ACHN (cell line): ENCODE measurements around the gene CAMK1G.

Experiments used
- DNase-seq: peaks from one replicate; pipeline ENCODE4 v3.0.0-alpha.2; 2015
- in situ Hi-C: cut with HindIII; loops from 2 replicates; pipeline ENCODE4 v1.10.0; 2017; ENCODE audit warnings: low sequenced_read_pairs, low pct_ligation_motif_present, low pct_unique_long_range_greater_than_20kb

The CAMK1G gene

GRCh38 chr1:209625791-209626285 is 42.3 kb downstream of the CAMK1G start:
- DNase-seq, result no peak
- in situ Hi-C loops, result no loop called here

- in situ Hi-C loops, result no loop called here
Observed at GRCh38 chr1:209626346-209627026, 43.0 kb downstream of the CAMK1G start.

GRCh38 chr1:209627027-209627731 is 43.7 kb downstream of the CAMK1G start:
- in situ Hi-C loops, result no loop called here
- DNase-seq, result no peak

More at GRCh38 chr1:209626346-209627026, 43.0 kb downstream of the CAMK1G start:
- no peak for DNase-seq

- peak; percentile 81 for DNase-seq
Observed at GRCh38 chr1:209627732-209628196, 44.2 kb downstream of the CAMK1G start.

GRCh38 chr1:209628618-209629299 is 45.2 kb downstream of the CAMK1G start:
- no peak for DNase-seq
- in situ Hi-C loops, result no loop called here

More at GRCh38 chr1:209627732-209628196, 44.2 kb downstream of the CAMK1G start:
- in situ Hi-C loops, result no loop called here

- in situ Hi-C loops, result no loop called here
- no peak for DNase-seq
Observed at GRCh38 chr1:209629621-209630382, 46.3 kb downstream of the CAMK1G start.

GRCh38 chr1:209630383-209631225 is 47.1 kb downstream of the CAMK1G start:
- no peak for DNase-seq
- in situ Hi-C loops, result no loop called here

GRCh38 chr1:209633335-209633997 is 50.0 kb downstream of the CAMK1G start:
- DNase-seq, result peak; percentile 57

GRCh38 chr1:209634005-209634737 is 50.7 kb downstream of the CAMK1G start:
- no peak for DNase-seq
- in situ Hi-C loops, result no loop called here

More at GRCh38 chr1:209633335-209633997, 50.0 kb downstream of the CAMK1G start:
- in situ Hi-C loops, result no loop called here

GRCh38 chr1:209635850-209636249 is 52.3 kb downstream of the CAMK1G start:
- in situ Hi-C loops, result no loop called here
- no peak for DNase-seq

- no peak for DNase-seq
Observed at GRCh38 chr1:209641832-209642172, 58.3 kb downstream of the CAMK1G start.

GRCh38 chr1:209642816-209643215 is 59.3 kb downstream of the CAMK1G start:
- no peak for DNase-seq
- in situ Hi-C loops, result no loop called here

More at GRCh38 chr1:209641832-209642172, 58.3 kb downstream of the CAMK1G start:
- in situ Hi-C loops, result no loop called here

- in situ Hi-C loops, result no loop called here
- no peak for DNase-seq
Observed at GRCh38 chr1:209643285-209644020, 59.9 kb downstream of the CAMK1G start.

- in situ Hi-C loops, result no loop called here
- no peak for DNase-seq
Observed at GRCh38 chr1:209645574-209646452, 62.3 kb downstream of the CAMK1G start.

GRCh38 chr1:209646558-209646957 is 63.0 kb downstream of the CAMK1G start:
- in situ Hi-C loops, result no loop called here
- DNase-seq, result peak; percentile 39
